ENCODE results near the gene PPP2R5A. TPM values are rescaled to one million over a fixed set of nuclear protein-coding genes. Genes with fewer than 3 reads are reported as not detected.

Gene PPP2R5A
- total and polyA plus RNA-seq, 5 donors = 53.1 to 72.0 (median 61.2) TPM

Other genes with a start within 250 kb of the PPP2R5A start
- gene INTS7, start 249.9 kb upstream of the PPP2R5A start, total RNA-seq = 10 to 100 TPM in 1 of 4 donors, 1 to 10 TPM in 3; 7.0 to 12.2 (median 8.2) TPM
- gene INTS7, start 249.9 kb upstream of the PPP2R5A start, polyA plus RNA-seq = 3.6 TPM
- gene DTL, start 249.7 kb upstream of the PPP2R5A start, total RNA-seq = under 1 TPM; 0.14 to 0.85 (median 0.46) TPM
- gene DTL, start 249.7 kb upstream of the PPP2R5A start, polyA plus RNA-seq = 0.09 TPM
- gene PACC1, start 129.5 kb downstream of the PPP2R5A start, total RNA-seq = 1 to 10 TPM; 3.2 to 4.9 (median 4.3) TPM
- 2.3 TPM for gene PACC1, start 129.5 kb downstream of the PPP2R5A start, polyA plus RNA-seq
- 100 to 1,000 TPM in 3 of 4 donors, 10 to 100 TPM in 1; 99.4 to 117 (median 104) TPM for gene NENF, start 147.5 kb downstream of the PPP2R5A start, total RNA-seq
- 121 TPM for gene NENF, start 147.5 kb downstream of the PPP2R5A start, polyA plus RNA-seq

Measured in right cardiac atrium (tissue), 5 donors.